HepG2 (cell line): ENCODE data around the gene HOXD3. TPM values are rescaled to one million over a fixed set of nuclear protein-coding genes. Genes with fewer than 3 reads are reported as not detected.
A peak's percentile ranks its signal among the peaks of the same experiment; 100 is the strongest.

Experiments used
- ATAC-seq: fragments of 200-7000 bp; cut with Tn5 transposase; 3 replicates; pipeline ENCODE4 v1.9.1; 2020; ENCODE audit warnings: mild to moderate bottlenecking, moderate library complexity
- BruUV-seq: library from RNA; stranded (reverse); fragments of 400-500 nt; replicated peaks from 2 replicates; lab custom pipeline; 2021; lab: Mats Ljungman, UMichigan
- CTCF ChIA-PET: fragments of 300-600 bp; formaldehyde crosslinking; extraction: SDS; loops from one replicate; lab custom pipeline; 2021; ENCODE audit warnings: low total read pairs, inconsistent platforms, low intra/inter-chr PET ratio; lab: Yijun Ruan, JAX
- POLR2A ChIA-PET: fragments of 350-600 bp; sonication (Branson Sonifier 250); formaldehyde crosslinking; loops from one replicate; lab custom pipeline; 2020; ENCODE audit warnings: antibody characterized with exemption, inconsistent platforms; lab: Yijun Ruan, JAX
- DNase-seq: peaks from one replicate; pipeline ENCODE4 v3.0.0-alpha.2; 2015; ENCODE audit warnings: low spot score
- FAIRE-seq: peaks from 3 replicates; lab custom pipeline; 2011; peaks lifted over from hg19 to GRCh38; lab: Jason Lieb, UNC
- H2AFZ ChIP-seq: one replicate; pipeline ENCODE4 v1.6.1; 2011; ENCODE audit warnings: low read length, inconsistent platforms
- H3K27ac ChIP-seq: fragments of 300-600 bp; 3 replicates; pipeline ENCODE4 v1.8.0; 2011; ENCODE audit warnings: mixed run types, mild to moderate bottlenecking, mixed read lengths, low read length, inconsistent platforms; ENCODE audit not compliant: insufficient read depth; ENCODE audit errors: extremely low read length
- H3K27me3 ChIP-seq, 2 experiments: fragments of 200-600 bp in 1 of 2; 2 replicates in 1 of 2; 3 replicates in 1 of 2; pipeline versions ENCODE4 v1.6.0 to v1.8.0; 2011; ENCODE audit warnings: low read length in 2 of 2, mild to moderate bottlenecking in 2 of 2, moderate library complexity in 2 of 2, inconsistent platforms in 1 of 2; ENCODE audit not compliant: insufficient read depth in 2 of 2, control insufficient read depth in 1 of 2
- H3K36me3 ChIP-seq, 2 experiments: fragments of 200-600 bp in 1 of 2; replicated peaks in 1 of 2; 2 replicates in 1 of 2; 3 replicates in 1 of 2; pipeline versions ENCODE4 v1.5.1 to v1.8.0; 2011; ENCODE audit warnings: low read length in 2 of 2, inconsistent platforms in 1 of 2; ENCODE audit not compliant: insufficient read depth in 2 of 2, control insufficient read depth in 1 of 2
- H3K4me1 ChIP-seq: 2 replicates; pipeline ENCODE4 v1.5.1; 2012; ENCODE audit warnings: low read length, inconsistent platforms; ENCODE audit not compliant: insufficient read depth
- H3K4me2 ChIP-seq: 2 replicates; pipeline ENCODE4 v1.6.0; 2011; ENCODE audit warnings: low read depth, low read length, inconsistent platforms
- H3K4me3 ChIP-seq, 3 experiments: fragments of 200-600 bp in 1 of 3; sonication (generic), shearing (Covaris generic) in 1 of 3; replicated peaks in 1 of 3; 2 replicates each; pipeline ENCODE4 v1.5.1; 2011 to 2016; ENCODE audit warnings: low read length in 3 of 3, inconsistent platforms in 2 of 3, low read depth in 2 of 3, mild to moderate bottlenecking in 2 of 3, control low read depth in 1 of 3, mixed read lengths in 1 of 3; ENCODE audit not compliant: insufficient read depth in 1 of 3
- H3K79me2 ChIP-seq: one replicate; pipeline ENCODE4 v1.6.1; 2011; ENCODE audit warnings: low read length, inconsistent platforms; ENCODE audit not compliant: insufficient read depth
- H3K9ac ChIP-seq: 2 replicates; pipeline ENCODE4 v1.6.0; 2011; ENCODE audit warnings: mild to moderate bottlenecking, low read depth, low read length, inconsistent platforms; ENCODE audit not compliant: insufficient read depth
- H3K9me3 ChIP-seq: 2 replicates; pipeline ENCODE4 v1.5.1; 2012; ENCODE audit warnings: mild to moderate bottlenecking, low read length
- H4K20me1 ChIP-seq: 2 replicates; pipeline ENCODE4 v1.6.0; 2011; ENCODE audit warnings: inconsistent platforms, mild to moderate bottlenecking, low read length, moderate library complexity; ENCODE audit not compliant: insufficient read depth
- CBX2 ChIP-seq, 2 experiments: fragments of 200-600 bp in 1 of 2; sonication (generic); formaldehyde crosslinking in 1 of 2; IDR thresholded peaks; 2 replicates each; pipeline versions ENCODE4 v1.7.0 to v1.8.1; 2018 to 2022; ENCODE audit warnings: low read depth in 2 of 2, low read length in 1 of 2, mild to moderate bottlenecking in 1 of 2, missing genetic modification reagents in 1 of 2
- ELF4 ChIP-seq: sonication (generic); formaldehyde crosslinking; IDR thresholded peaks from 2 replicates; pipeline ENCODE4 v1.5.0; 2020; ENCODE audit warnings: missing genetic modification reagents, mild to moderate bottlenecking, moderate library complexity, borderline replicate concordance
- KDM2A ChIP-seq: sonication (generic); formaldehyde crosslinking; IDR thresholded peaks from 2 replicates; pipeline ENCODE4 v1.4.0; 2020; ENCODE audit warnings: low read depth, missing genetic modification reagents, borderline replicate concordance
- MTF2 ChIP-seq: sonication (generic); formaldehyde crosslinking; IDR thresholded peaks from 2 replicates; pipeline ENCODE4 v1.5.0; 2020; ENCODE audit warnings: missing genetic modification reagents, borderline replicate concordance
- NR2F1 ChIP-seq, 2 experiments: fragments of 450-650 bp in 1 of 2; formaldehyde crosslinking in 1 of 2; IDR thresholded peaks; 2 replicates each; pipeline versions ENCODE4 v1.5.0 to v1.6.1; 2016 to 2020; ENCODE audit warnings: mild to moderate bottlenecking in 1 of 2, missing compliant biosample characterization in 1 of 2, missing genetic modification reagents in 1 of 2, moderate library complexity in 1 of 2
- POGK ChIP-seq: sonication (generic); formaldehyde crosslinking; conservative IDR thresholded peaks from 2 replicates; pipeline ENCODE4 v1.8.0; 2022; ENCODE audit warnings: mild to moderate bottlenecking, moderate library complexity, missing genetic modification reagents
- PRDM4 ChIP-seq: sonication (generic); formaldehyde crosslinking; IDR thresholded peaks from 2 replicates; pipeline ENCODE4 v1.9.0; 2021; ENCODE audit warnings: missing genetic modification reagents, borderline replicate concordance
- SAP130 ChIP-seq: IDR thresholded peaks from 2 replicates; pipeline ENCODE4 v1.6.1; 2016; ENCODE audit warnings: low read depth
- ZNF501 ChIP-seq: sonication (generic); formaldehyde crosslinking; IDR thresholded peaks from 2 replicates; pipeline ENCODE4 v1.5.1; 2020; ENCODE audit warnings: mild to moderate bottlenecking, moderate library complexity, missing genetic modification reagents
- WGBS: methylation state at CpG from one replicate; pipeline ENCODE4 v1.1.6; 2017; ENCODE audit warnings: low lambda C conversion rate; 5-methylcytosine and 5-hydroxymethylcytosine counted together
- in situ Hi-C: cut with HindIII; loops from 2 replicates; pipeline ENCODE4 v1.10.0; 2017; ENCODE audit warnings: low pct_unique_long_range_greater_than_20kb; ENCODE audit not compliant: extremely low pct_ligation_motif_present
- intact Hi-C: fragments of 100-400 bp; cut with micrococcal nuclease; formaldehyde crosslinking; loops from one replicate; pipeline ENCODE4 v1.10.0; 2022; ENCODE audit not compliant: unreplicated experiment
- polyA plus RNA-seq, 8 experiments: library from polyadenylated mRNA; depleted of rRNA in 3 of 8; stranded (reverse) in 7 of 8; unstranded in 1 of 8; fragments of >200 nt; fragmentation: Illumina TruSeq in 4 of 8; extraction: Trizol in 4 of 8; gene quantifications; 2 replicates each; pipeline versions ENCODE4 v1.2.1 to v1.2.3, GENCODE V29; 2011 to 2016; ENCODE audit warnings: low read depth in 4 of 8, missing spikeins in 1 of 8, mixed read lengths in 1 of 8; ENCODE audit not compliant: insufficient read depth in 1 of 8
- total RNA-seq, 5 experiments: library from RNA; depleted of rRNA; stranded (reverse); fragments of >200 nt; fragmentation: Illumina TruSeq; extraction: Trizol; gene quantifications; 2 replicates each; pipeline ENCODE4 v1.2.3, GENCODE V29; 2016; ENCODE audit warnings: low read depth in 1 of 5

HOXD3 gene
- total and polyA plus RNA-seq, 2 of the 13 experiments (the other 11 are each of a cell fraction or from before 2014, with no cell fraction given), result 0.05 to 0.09 TPM

GRCh38 chr2:176110415-176111308, 46.4 kb upstream of the HOXD3 start:
- H3K4me3 ChIP-seq, result no peak overlapping the region
- peaks cover 20 to 88% of the 10 kb centered on the region in 2 experiments for H3K27me3 ChIP-seq
- in situ Hi-C loops, result no loop called here
- no peak overlapping the region for H3K4me2 ChIP-seq
- WGBS, result 39% methylated on average over 7 of the region's 7 CpGs
- BruUV-seq, result no TSS peak
- no peaks in the 10 kb centered on the region for H3K79me2 ChIP-seq
- H4K20me1 ChIP-seq, result no peaks in the 10 kb centered on the region
- FAIRE-seq, result no peak
- TF ChIP-seq PRDM4 (no peak), NR2F1 (CRISPR knock-in tag; IDR thresholded peaks at IDR 0.05) (0 out of 4 replicates have a peak, but pooled peaks of 1 of the 2 experiments have one; percentile 49)
- no peaks in the 10 kb centered on the region for H3K9me3 ChIP-seq
- no peak overlapping the region for H3K9ac ChIP-seq
- no peak for DNase-seq
- ATAC-seq, result no peak
- ChIA-PET CTCF (no interaction called here), POLR2A (no interaction called here)
- H3K4me1 ChIP-seq, result peaks cover 14% of the 10 kb centered on the region
- H2AFZ ChIP-seq, result no peak overlapping the region
- H3K27ac ChIP-seq, result no peak overlapping the region
- intact Hi-C loops, result loop anchor here (5.0 kb wide), 2 partner anchors 527 to 1037 kb away; no protein-coding TSS in a partner anchor
- no peaks in the 10 kb centered on the region for H3K36me3 ChIP-seq

GRCh38 chr2:176111309-176111663, 45.8 kb upstream of the HOXD3 start:
- H3K36me3 ChIP-seq, result no peaks in the 10 kb centered on the region
- no peak overlapping the region for H2AFZ ChIP-seq
- ATAC-seq (peak; percentile 62), DNase-seq (peak; percentile 50), FAIRE-seq (peak; percentile 81)
- H3K4me3 ChIP-seq, result no peak overlapping the region
- H4K20me1 ChIP-seq, result no peaks in the 10 kb centered on the region
- in situ Hi-C loops, result no loop called here
- no peak overlapping the region for H3K9ac ChIP-seq
- CTCF ChIA-PET, result no interaction called here
- H3K27me3 ChIP-seq, result peaks cover 14 to 88% of the 10 kb centered on the region in 2 experiments; a peak in 4 of 5 replicates
- no peak overlapping the region for H3K4me2 ChIP-seq
- no peaks in the 10 kb centered on the region for H3K79me2 ChIP-seq
- H3K9me3 ChIP-seq, result no peaks in the 10 kb centered on the region
- H3K4me1 ChIP-seq, result peaks cover 14% of the 10 kb centered on the region
- intact Hi-C loops, result loop anchor here (5.0 kb wide), 2 partner anchors 526 to 1036 kb away; no protein-coding TSS in a partner anchor
- H3K27ac ChIP-seq, result no peak overlapping the region
- POLR2A ChIA-PET, result no interaction called here
- 3% methylated on average over 16 of the region's 16 CpGs for WGBS
- BruUV-seq, result no TSS peak
- peak; percentile 68; the same call in 1 of the 2 replicates for TF ChIP-seq KDM2A (CRISPR knock-in tag)
- 0 out of 2 replicates have a peak, but pooled peaks have one; percentile 52 for TF ChIP-seq MTF2
- peak; percentile 92; the same call in 1 of the 2 replicates for TF ChIP-seq CBX2 (IDR thresholded peaks at IDR 0.05; ENCODE audit: low read depth, low read length)
- peak; percentile 57; the same call in 1 of the 2 replicates for TF ChIP-seq CBX2 (CRISPR knock-in tag; IDR thresholded peaks at IDR 0.05; ENCODE audit: low read depth)
- TF ChIP-seq ELF4, result no peak
- TF ChIP-seq POGK (CRISPR knock-in tag), result no peak
- TF ChIP-seq ZNF501 (CRISPR knock-in tag), result 0 out of 2 replicates have a peak, but pooled peaks have one; percentile 23
- TF ChIP-seq SAP130 (CRISPR knock-in tag), result 0 out of 2 replicates have a peak, but pooled peaks have one; percentile 13
